ENCODE measurements around the gene ZDHHC14. TPM values are rescaled to one million over a fixed set of nuclear protein-coding genes. Genes with fewer than 3 reads are reported as not detected.

The ZDHHC14 gene
- total and polyA plus RNA-seq, 8 donors, result 8.2 to 33.2 (median 25.8) TPM

GRCh38 chr6:157479464-157480303 lies 98.7 kb downstream of the ZDHHC14 start:
- TF ChIP-seq CTCF (IDR thresholded peaks at IDR 0.05), result no peak
- peak; percentile 65 for ATAC-seq
- H3K36me3 ChIP-seq, result no peaks in the 10 kb centered on the region
- no peak overlapping the region for H3K4me3 ChIP-seq
- H3K27me3 ChIP-seq, result no peaks in the 10 kb centered on the region
- no peak overlapping the region for H3K27ac ChIP-seq
- intact Hi-C loops (cut with DNase I), result no loop called here
- H3K9me3 ChIP-seq, result no peaks in the 10 kb centered on the region
- no peaks in the 10 kb centered on the region for H3K4me1 ChIP-seq
- DNase-seq, result no peak

- H3K27me3 ChIP-seq, result no peaks in the 10 kb centered on the region
- H3K36me3 ChIP-seq, result no peaks in the 10 kb centered on the region
- no peaks in the 10 kb centered on the region for H3K4me1 ChIP-seq
- peak overlapping the region in 1 of 2 donors; percentile 19 for H3K27ac ChIP-seq
- TF ChIP-seq CTCF (IDR thresholded peaks at IDR 0.05), result no peak
- intact Hi-C loops (cut with DNase I), result no loop called here
- no peak for ATAC-seq
- H3K9me3 ChIP-seq, result no peaks in the 10 kb centered on the region
- DNase-seq, result no peak
- no peak overlapping the region for H3K4me3 ChIP-seq
Measured at GRCh38 chr6:157481189-157481864, 100.3 kb downstream of the ZDHHC14 start.

- TF ChIP-seq CTCF (IDR thresholded peaks at IDR 0.05), result no peak
- Histone ChIP-seq H3K36me3 (no peaks in the 10 kb centered on the region), H3K9me3 (no peaks in the 10 kb centered on the region), H3K4me1 (no peaks in the 10 kb centered on the region), H3K27me3 (no peaks in the 10 kb centered on the region), H3K4me3 (no peak overlapping the region), H3K27ac (peak overlapping the region in 1 of 2 donors; percentile 19)
- ATAC-seq, result no peak
- no peak for DNase-seq
- intact Hi-C loops (cut with DNase I), result no loop called here
Measured at GRCh38 chr6:157481865-157482249, 100.9 kb downstream of the ZDHHC14 start.

- Histone ChIP-seq H3K36me3 (no peaks in the 10 kb centered on the region), H3K27me3 (no peaks in the 10 kb centered on the region), H3K27ac (no peak overlapping the region), H3K4me1 (no peaks in the 10 kb centered on the region), H3K4me3 (no peak overlapping the region), H3K9me3 (no peaks in the 10 kb centered on the region)
- intact Hi-C loops (cut with DNase I), result no loop called here
- TF ChIP-seq CTCF (IDR thresholded peaks at IDR 0.05), result no peak
- ATAC-seq, result no peak
- DNase-seq, result no peak
Measured at GRCh38 chr6:157483770-157484169, 102.8 kb downstream of the ZDHHC14 start.

GRCh38 chr6:157484181-157484580 lies 103.2 kb downstream of the ZDHHC14 start:
- DNase-seq (no peak), ATAC-seq (no peak)
- intact Hi-C loops (cut with DNase I), result no loop called here
- Histone ChIP-seq H3K27me3 (peaks cover 0 to under 1% of the 10 kb centered on the region in 2 donors), H3K36me3 (no peaks in the 10 kb centered on the region), H3K4me1 (no peaks in the 10 kb centered on the region), H3K9me3 (no peaks in the 10 kb centered on the region), H3K4me3 (no peak overlapping the region), H3K27ac (no peak overlapping the region)
- no peak for TF ChIP-seq CTCF (IDR thresholded peaks at IDR 0.05)

All from left lung (tissue), 10 donors.